H1 (cell line): ENCODE data around the gene EHBP1. TPM values are rescaled to one million over a fixed set of nuclear protein-coding genes. Genes with fewer than 3 reads are reported as not detected.

Experiments used
- CTCF ChIA-PET: fragments of 300-600 bp; sonication (Branson Sonifier 250); formaldehyde crosslinking; loops from one replicate; lab custom pipeline; 2021; ENCODE audit not compliant: partially characterized antibody; lab: Charles Lee
- POLR2A ChIA-PET: fragments of 300-600 bp; sonication (Branson Sonifier 250); formaldehyde crosslinking; loops from one replicate; lab custom pipeline; 2021; ENCODE audit warnings: inconsistent platforms; ENCODE audit not compliant: partially characterized antibody; lab: Charles Lee
- DNase-seq, 2 experiments: peaks; one replicate each; pipeline versions ENCODE4 v3.0.0 to v3.0.0-alpha.2; 2010 to 2022; ENCODE audit warnings: low spot score in 2 of 2, low read depth in 1 of 2, mixed read lengths in 1 of 2
- FAIRE-seq: peaks from 2 replicates; lab custom pipeline; 2011; peaks lifted over from hg19 to GRCh38; lab: Jason Lieb, UNC
- H2AFZ ChIP-seq: 2 replicates; pipeline ENCODE4 v1.8.1; 2012; ENCODE audit warnings: low read length, inconsistent platforms
- H2AK5ac ChIP-seq: 2 replicates; pipeline ENCODE4 v1.6.1; 2013; ENCODE audit warnings: low read depth, low read length
- H2BK120ac ChIP-seq: replicated peaks from 2 replicates; pipeline ENCODE3; 2013; ENCODE audit warnings: low read depth, low read length, inconsistent platforms
- H2BK12ac ChIP-seq: 2 replicates; pipeline ENCODE4 v1.6.1; 2013; ENCODE audit warnings: low read depth, low read length
- H2BK15ac ChIP-seq: 2 replicates; pipeline ENCODE4 v1.6.1; 2013; ENCODE audit warnings: low read length
- H2BK20ac ChIP-seq: 2 replicates; pipeline ENCODE4 v1.6.1; 2013; ENCODE audit warnings: low read length
- H2BK5ac ChIP-seq: 2 replicates; pipeline ENCODE4 v1.6.1; 2013; ENCODE audit warnings: low read depth, low read length
- H3K14ac ChIP-seq: 2 replicates; pipeline ENCODE4 v1.6.1; 2013; ENCODE audit warnings: inconsistent platforms; ENCODE audit not compliant: insufficient read length
- H3K18ac ChIP-seq: 2 replicates; pipeline ENCODE4 v1.6.1; 2013; ENCODE audit warnings: low read length; ENCODE audit errors: extremely low read depth
- H3K23ac ChIP-seq: 2 replicates; pipeline ENCODE4 v1.6.1; 2013; ENCODE audit warnings: inconsistent platforms; ENCODE audit not compliant: insufficient read length
- H3K23me2 ChIP-seq: 2 replicates; pipeline ENCODE4 v1.6.1; 2013; ENCODE audit warnings: low read depth, low read length
- H3K27ac ChIP-seq: 2 replicates; pipeline ENCODE4 v1.6.1; 2011; ENCODE audit warnings: low read depth, low read length, inconsistent platforms
- H3K27me3 ChIP-seq, 4 experiments: replicated peaks in 1 of 4; 1 replicate in 1 of 4; 2 replicates in 3 of 4; pipeline versions ENCODE4 v1.6.1 to v1.8.1; 2011 to 2013; ENCODE audit warnings: low read length in 3 of 4, mild to moderate bottlenecking in 3 of 4, inconsistent platforms in 2 of 4, mixed read lengths in 2 of 4, moderate library complexity in 1 of 4; ENCODE audit not compliant: control insufficient read depth in 3 of 4, insufficient read depth in 3 of 4; ENCODE audit errors: extremely low read depth in 1 of 4
- H3K36me3 ChIP-seq, 4 experiments: 2 replicates each; pipeline versions ENCODE4 v1.6.1 to v1.8.1; 2011 to 2013; ENCODE audit warnings: mild to moderate bottlenecking in 4 of 4, low read length in 3 of 4, moderate library complexity in 2 of 4, control low read depth in 1 of 4, inconsistent platforms in 1 of 4; ENCODE audit not compliant: insufficient read depth in 4 of 4, control insufficient read depth in 2 of 4
- H3K4ac ChIP-seq: replicated peaks from 2 replicates; pipeline ENCODE3; 2013; ENCODE audit warnings: low read length, low read depth, mixed read lengths, inconsistent platforms; ENCODE audit not compliant: insufficient read length
- H3K4me1 ChIP-seq, 4 experiments: replicated peaks in 1 of 4; 1 replicate in 1 of 4; 2 replicates in 3 of 4; pipeline versions ENCODE4 v1.6.1 to v1.8.1; 2011 to 2013; ENCODE audit warnings: low read length in 3 of 4, inconsistent platforms in 2 of 4, mixed read lengths in 1 of 4; ENCODE audit not compliant: insufficient read depth in 4 of 4, control insufficient read depth in 3 of 4
- H3K4me2 ChIP-seq, 2 experiments: 2 replicates each; pipeline versions ENCODE4 v1.6.1 to v1.8.1; 2011 to 2013; ENCODE audit warnings: low read depth in 2 of 2, low read length in 2 of 2, control low read depth in 1 of 2, inconsistent platforms in 1 of 2, mild to moderate bottlenecking in 1 of 2; ENCODE audit not compliant: insufficient read depth in 1 of 2
- H3K4me3 ChIP-seq, 4 experiments: fragments of 200-600, 300-600 bp in 1 of 4; sonication (generic), shearing (Covaris generic), sonication (Bioruptor Twin) in 1 of 4; 2 replicates each; pipeline versions ENCODE4 v1.5.1 to v1.8.1; 2011 to 2016; ENCODE audit warnings: low read length in 4 of 4, low read depth in 3 of 4, control low read depth in 2 of 4, inconsistent platforms in 2 of 4, mild to moderate bottlenecking in 2 of 4, mixed read lengths in 1 of 4, moderate library complexity in 1 of 4; ENCODE audit not compliant: insufficient read depth in 2 of 4; ENCODE audit errors: extremely low read depth in 1 of 4
- H3K56ac ChIP-seq: replicated peaks from 2 replicates; pipeline ENCODE3; 2013; ENCODE audit warnings: low read depth, mild to moderate bottlenecking, mixed read lengths, low read length, inconsistent platforms; ENCODE audit not compliant: insufficient read length
- H3K79me1 ChIP-seq: 2 replicates; pipeline ENCODE4 v1.6.1; 2013; ENCODE audit warnings: low read depth, low read length, control low read depth
- H3K79me2 ChIP-seq, 2 experiments: 2 replicates each; pipeline versions ENCODE4 v1.6.1 to v1.8.1; 2012 to 2013; ENCODE audit warnings: low read length in 2 of 2, mild to moderate bottlenecking in 2 of 2, inconsistent platforms in 1 of 2; ENCODE audit not compliant: insufficient read depth in 2 of 2, control insufficient read depth in 1 of 2
- H3K9ac ChIP-seq, 4 experiments: replicated peaks in 1 of 4; 1 replicate in 1 of 4; 2 replicates in 3 of 4; pipeline versions ENCODE4 v1.6.1 to v1.8.1; 2011 to 2013; ENCODE audit warnings: low read depth in 3 of 4, low read length in 3 of 4, control low read depth in 2 of 4, mild to moderate bottlenecking in 2 of 4, moderate library complexity in 2 of 4, inconsistent platforms in 1 of 4; ENCODE audit errors: extremely low read depth in 1 of 4
- H3K9me3 ChIP-seq, 2 experiments: 2 replicates each; pipeline versions ENCODE4 v1.6.1 to v1.8.1; 2012 to 2013; ENCODE audit warnings: mild to moderate bottlenecking in 2 of 2, moderate library complexity in 2 of 2, control low read depth in 1 of 2, inconsistent platforms in 1 of 2, low read depth in 1 of 2, low read length in 1 of 2, mixed read lengths in 1 of 2; ENCODE audit not compliant: insufficient read depth in 2 of 2
- H4K20me1 ChIP-seq, 2 experiments: replicated peaks in 1 of 2; 2 replicates each; pipeline versions ENCODE3 to v1.8.1; 2011 to 2013; ENCODE audit warnings: inconsistent platforms in 2 of 2, low read length in 2 of 2, mild to moderate bottlenecking in 1 of 2; ENCODE audit not compliant: insufficient read depth in 2 of 2, control insufficient read depth in 1 of 2
- H4K5ac ChIP-seq: 2 replicates; pipeline ENCODE4 v1.6.1; 2013; ENCODE audit warnings: low read length, low read depth, mixed read lengths, inconsistent platforms; ENCODE audit not compliant: insufficient read length
- H4K8ac ChIP-seq: 2 replicates; pipeline ENCODE4 v1.8.0; 2013; ENCODE audit warnings: mild to moderate bottlenecking, moderate library complexity, low read length, inconsistent platforms; ENCODE audit not compliant: insufficient read depth; ENCODE audit errors: extremely low read depth
- H4K91ac ChIP-seq: replicated peaks from 2 replicates; pipeline ENCODE3; 2013; ENCODE audit warnings: low read length, mixed read lengths, inconsistent platforms; ENCODE audit not compliant: insufficient read length
- ATF3 ChIP-seq: IDR thresholded peaks from 2 replicates; pipeline ENCODE4 v1.6.1; 2011; ENCODE audit warnings: low read depth, mild to moderate bottlenecking, low read length; ENCODE audit not compliant: insufficient read depth
- CHD1 ChIP-seq: IDR thresholded peaks from 2 replicates; pipeline ENCODE4 v1.6.1; 2012; ENCODE audit warnings: low read depth, low read length, improper control_type of control experiment
- CTBP2 ChIP-seq: IDR thresholded peaks from 2 replicates; pipeline ENCODE4 v1.7.0; 2011; ENCODE audit warnings: borderline replicate concordance, mild to moderate bottlenecking, moderate library complexity, mixed read lengths, low read length; ENCODE audit not compliant: insufficient read depth, insufficient read length
- E2F6 ChIP-seq: IDR thresholded peaks from 2 replicates; pipeline ENCODE4 v1.6.1; 2012; ENCODE audit warnings: inconsistent platforms
- EGR1 ChIP-seq: IDR thresholded peaks from 2 replicates; pipeline ENCODE4 v1.6.1; 2011; ENCODE audit warnings: low read depth, low read length, borderline replicate concordance
- EZH2 ChIP-seq: fragments of 200-600 bp; sonication (generic); IDR thresholded peaks from 2 replicates; pipeline ENCODE4 v1.7.1; 2012; ENCODE audit warnings: low read depth, mild to moderate bottlenecking, moderate library complexity, low read length, inconsistent platforms; ENCODE audit not compliant: severe bottlenecking
- GTF2F1 ChIP-seq: IDR thresholded peaks from 2 replicates; pipeline ENCODE4 v1.6.1; 2012; ENCODE audit warnings: low read depth, low read length, improper control_type of control experiment, borderline replicate concordance
- JUND ChIP-seq: IDR thresholded peaks from 2 replicates; pipeline ENCODE4 v1.6.1; 2011; ENCODE audit warnings: mild to moderate bottlenecking, improper control_type of control experiment, low read length
- KDM4A ChIP-seq: IDR thresholded peaks from one replicate; pipeline ENCODE4 v1.7.1; 2012; ENCODE audit warnings: low read depth, mild to moderate bottlenecking, moderate library complexity, low read length, inconsistent platforms; ENCODE audit not compliant: severe bottlenecking
- PHF8 ChIP-seq: fragments of 200-600 bp; sonication (generic); conservative IDR thresholded peaks from 2 replicates; pipeline ENCODE4 v1.7.1; 2012; ENCODE audit warnings: low read depth, mild to moderate bottlenecking, inconsistent platforms, low read length, moderate library complexity
- SP4 ChIP-seq: IDR thresholded peaks from 2 replicates; pipeline ENCODE4 v1.6.1; 2012; ENCODE audit warnings: low read length, inconsistent platforms
- TAF7 ChIP-seq: optimal IDR thresholded peaks from 2 replicates; pipeline ENCODE3; 2011; ENCODE audit warnings: low read depth, mild to moderate bottlenecking, inconsistent platforms, low read length, moderate library complexity, borderline replicate concordance
- TBP ChIP-seq: IDR thresholded peaks from 2 replicates; pipeline ENCODE4 v1.6.1; 2011; ENCODE audit warnings: low read depth, low read length, improper control_type of control experiment
- WGBS, 2 experiments: shearing (Covaris generic) in 1 of 2; methylation state at CpG; one replicate each; pipeline versions ENCODE4 v1.1.6 to v1.1.7; 2013 to 2015; ENCODE audit warnings: low lambda C conversion rate in 2 of 2, mixed read lengths in 2 of 2, inconsistent platforms in 1 of 2, low coverage in 1 of 2, missing lambda C conversion rate in 1 of 2; ENCODE audit not compliant: insufficient replicate concordance in 2 of 2, insufficient coverage in 1 of 2, insufficient read length in 1 of 2; ENCODE audit errors: extremely low coverage in 1 of 2, missing lambda C conversion rate in 1 of 2; 5-methylcytosine and 5-hydroxymethylcytosine counted together
- polyA plus RNA-seq, 7 experiments: library from polyadenylated mRNA; depleted of rRNA in 3 of 7; stranded (reverse) in 5 of 7; unstranded in 2 of 7; fragments of >200 nt in 5 of 7; fragments of 200-250 nt in 2 of 7; gene quantifications; 1 replicate in 5 of 7; 2 replicates in 1 of 7; 4 replicates in 1 of 7; pipeline versions ENCODE4 v1.2.1 to v1.2.3, GENCODE V29; 2011 to 2013; ENCODE audit warnings: missing spikeins in 2 of 7, mixed read lengths in 2 of 7
- total RNA-seq: library from RNA; stranded (reverse); fragmentation: NEBNext Ultra II Directional; extraction: Animal tissue kit (Norgen Biotek cat#: 25700); gene quantifications from 2 replicates; pipeline ENCODE4 v1.2.1, GENCODE V29; 2021

The EHBP1 gene
- total and polyA plus RNA-seq, 2 of the 8 experiments (the other 6 are each of a cell fraction or from before 2014, with no cell fraction given): 12.0 to 64.1 TPM

DNA sequence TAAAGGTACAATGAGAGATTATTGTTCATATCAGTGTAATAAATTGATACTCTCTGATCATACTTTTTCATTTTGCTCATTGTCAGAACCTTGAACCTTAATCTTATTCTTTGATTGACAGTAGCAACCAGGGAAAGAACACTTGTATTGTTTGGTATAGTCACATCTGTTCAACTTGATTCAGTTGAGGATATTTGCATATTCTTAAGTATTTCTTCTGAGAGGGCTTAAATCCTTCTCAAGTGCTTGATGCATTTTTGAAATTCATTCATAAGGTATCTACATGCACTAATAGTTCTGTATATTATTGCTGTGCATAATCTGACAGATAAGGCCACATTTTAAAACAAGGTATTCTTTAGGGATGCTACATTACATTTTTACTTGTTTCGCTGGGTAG, 118.9 kb downstream of the EHBP1 start:
- CTCF ChIA-PET: no interaction called here
- H4K5ac ChIP-seq: no peak overlapping the region
- no peak overlapping the region for H2BK20ac ChIP-seq
- peaks cover 2% of the 10 kb centered on the region; the same call in 1 of the 2 replicates for H3K23me2 ChIP-seq
- H3K27me3 ChIP-seq: no peaks in the 10 kb centered on the region
- H3K9ac ChIP-seq: no peak overlapping the region
- no peak overlapping the region for H2AFZ ChIP-seq
- no peak overlapping the region for H2AK5ac ChIP-seq
- no peaks in the 10 kb centered on the region for H3K9me3 ChIP-seq
- no peak overlapping the region for H2BK12ac ChIP-seq
- H2BK5ac ChIP-seq: no peak overlapping the region
- peaks cover 0 to 10% (median 5%) of the 10 kb centered on the region in 4 experiments; a peak in 2 of 8 replicates for H3K36me3 ChIP-seq
- H3K23ac ChIP-seq: no peak overlapping the region
- no peak overlapping the region for H3K56ac ChIP-seq
- no peak overlapping the region for H3K18ac ChIP-seq
- no peak overlapping the region for H2BK120ac ChIP-seq
- no peaks in the 10 kb centered on the region for H3K79me1 ChIP-seq
- no peak overlapping the region for H3K27ac ChIP-seq
- H3K4me3 ChIP-seq: no peak overlapping the region
- H3K4me1 ChIP-seq: no peaks in the 10 kb centered on the region
- no peak overlapping the region for H3K4ac ChIP-seq
- H4K8ac ChIP-seq: no peak overlapping the region
- no peaks in the 10 kb centered on the region for H3K79me2 ChIP-seq
- no peak overlapping the region for H3K4me2 ChIP-seq
- H4K20me1 ChIP-seq: no peaks in the 10 kb centered on the region
- H4K91ac ChIP-seq: no peak overlapping the region
- WGBS, 2 experiments: 96% methylated on average over 1 of the region's 1 CpG; no CpG with 5 or more reads in 1 of the 2 experiments
- POLR2A ChIA-PET: no interaction called here
- no peak overlapping the region for H2BK15ac ChIP-seq
- H3K14ac ChIP-seq: no peak overlapping the region
- DNase-seq (no peak), FAIRE-seq (no peak)
- no peak for TF ChIP-seq EGR1
- TF ChIP-seq ATF3: no peak
- no peak for TF ChIP-seq TBP
- TF ChIP-seq CHD1: no peak
- no peak for TF ChIP-seq E2F6
- TF ChIP-seq TAF7: no peak
- TF ChIP-seq KDM4A: no peak
- TF ChIP-seq JUND: no peak
- TF ChIP-seq CTBP2: no peak
- no peak for TF ChIP-seq PHF8
- TF ChIP-seq SP4: no peak
- no peak for TF ChIP-seq EZH2
- TF ChIP-seq GTF2F1: no peak
